HEK293T (cell line): ENCODE results near the gene ICA1.

Experiments
- CTCF ChIA-PET: fragments of 350-600 bp; formaldehyde crosslinking; extraction: SDS; loops from one replicate; lab custom pipeline; 2021; ENCODE audit warnings: antibody characterized with exemption, inconsistent platforms; lab: Yijun Ruan, JAX
- POLR2A ChIA-PET: fragments of 350-600 bp; formaldehyde crosslinking; extraction: SDS; loops from one replicate; lab custom pipeline; 2020; ENCODE audit warnings: antibody characterized with exemption, inconsistent platforms; lab: Yijun Ruan, JAX
- DNase-seq: peaks from one replicate; pipeline ENCODE4 v3.0.0; 2012; ENCODE audit warnings: mixed read lengths; ENCODE audit errors: extremely low spot score
- ARNT ChIP-seq: fragments of 450-650 bp; IDR thresholded peaks from 2 replicates; pipeline ENCODE4 v1.6.1; 2017; ENCODE audit warnings: mild to moderate bottlenecking
- BHLHE40 ChIP-seq: fragments of 450-650 bp; IDR thresholded peaks from 2 replicates; pipeline ENCODE4 v1.6.1; 2016; ENCODE audit warnings: mild to moderate bottlenecking, moderate library complexity, borderline replicate concordance
- CTBP1 ChIP-seq: fragments of 450-650 bp; IDR thresholded peaks from 2 replicates; pipeline ENCODE4 v1.6.1; 2016; ENCODE audit warnings: borderline replicate concordance
- ELF4 ChIP-seq: fragments of 450-650 bp; IDR thresholded peaks from 2 replicates; pipeline ENCODE4 v1.6.1; 2017; ENCODE audit warnings: antibody characterized with exemption
- FOXA1 ChIP-seq: fragments of 450-650 bp; IDR thresholded peaks from 2 replicates; pipeline ENCODE4 v1.6.1; 2016; ENCODE audit warnings: mild to moderate bottlenecking
- FOXK2 ChIP-seq: fragments of 450-650 bp; IDR thresholded peaks from 2 replicates; pipeline ENCODE4 v1.6.1; 2016; ENCODE audit warnings: mild to moderate bottlenecking
- FOXM1 ChIP-seq: fragments of 450-650 bp; IDR thresholded peaks from 2 replicates; pipeline ENCODE4 v1.6.1; 2017; ENCODE audit warnings: mild to moderate bottlenecking, borderline replicate concordance
- HDGF ChIP-seq: fragments of 450-650 bp; IDR thresholded peaks from 2 replicates; pipeline ENCODE4 v1.6.1; 2017; ENCODE audit warnings: antibody characterized with exemption, borderline replicate concordance
- L3MBTL2 ChIP-seq: fragments of 450-650 bp; conservative IDR thresholded peaks from 2 replicates; pipeline ENCODE4 v1.6.1; 2016; ENCODE audit warnings: mild to moderate bottlenecking
- LEF1 ChIP-seq: fragments of 450-650 bp; IDR thresholded peaks from 2 replicates; pipeline ENCODE4 v1.6.1; 2017; ENCODE audit warnings: mild to moderate bottlenecking, borderline replicate concordance
- NFRKB ChIP-seq: fragments of 450-650 bp; IDR thresholded peaks from 2 replicates; pipeline ENCODE4 v1.6.1; 2016; ENCODE audit warnings: mild to moderate bottlenecking, moderate library complexity
- SP1 ChIP-seq: fragments of 450-650 bp; IDR thresholded peaks from 2 replicates; pipeline ENCODE4 v1.6.1; 2017
- SUZ12 ChIP-seq: fragments of 450-650 bp; IDR thresholded peaks from 2 replicates; pipeline ENCODE4 v1.6.1; 2016; ENCODE audit warnings: mild to moderate bottlenecking
- TARDBP ChIP-seq: fragments of 450-650 bp; IDR thresholded peaks from 2 replicates; pipeline ENCODE4 v1.6.1; 2016
- ZNF384 ChIP-seq: fragments of 450-650 bp; IDR thresholded peaks from 2 replicates; pipeline ENCODE4 v1.6.1; 2016
- TF ChIP-seq, protein P1 (sequence below): fragments of 450-650 bp; IDR thresholded peaks from 2 replicates; pipeline ENCODE4 v1.6.1; 2016

ICA1 gene

DNA sequence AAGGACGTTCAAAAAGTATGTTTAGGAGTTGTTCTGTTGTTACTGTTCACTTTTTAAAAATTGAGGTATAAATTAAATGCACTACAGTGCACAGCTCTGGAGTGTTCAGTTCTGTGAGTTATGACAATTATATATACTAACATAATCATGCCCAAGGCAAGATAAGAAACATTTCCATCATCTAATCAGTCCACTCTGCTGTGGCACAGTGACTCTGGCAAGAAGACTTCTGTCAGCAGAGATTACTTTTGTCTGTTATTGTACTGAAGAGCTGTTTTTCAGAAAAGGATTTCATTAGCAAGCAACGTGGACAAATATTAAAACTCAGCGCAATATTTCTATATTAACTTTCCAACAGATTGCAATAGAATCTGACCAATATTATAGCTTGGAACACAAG, 32.0 kb downstream of the ICA1 start:
- ChIA-PET CTCF (no interaction called here), POLR2A (no interaction called here)
- no peak for DNase-seq
- TF ChIP-seq BHLHE40 (no peak), ELF4 (no peak), LEF1 (no peak), ZNF384 (no peak), SUZ12 (no peak), HDGF (no peak), CTBP1 (no peak), FOXK2 (no peak), SP1 (no peak), L3MBTL2 (no peak), FOXA1 (no peak), ARNT (no peak), NFRKB (no peak)
- TF ChIP-seq, protein P1, sequence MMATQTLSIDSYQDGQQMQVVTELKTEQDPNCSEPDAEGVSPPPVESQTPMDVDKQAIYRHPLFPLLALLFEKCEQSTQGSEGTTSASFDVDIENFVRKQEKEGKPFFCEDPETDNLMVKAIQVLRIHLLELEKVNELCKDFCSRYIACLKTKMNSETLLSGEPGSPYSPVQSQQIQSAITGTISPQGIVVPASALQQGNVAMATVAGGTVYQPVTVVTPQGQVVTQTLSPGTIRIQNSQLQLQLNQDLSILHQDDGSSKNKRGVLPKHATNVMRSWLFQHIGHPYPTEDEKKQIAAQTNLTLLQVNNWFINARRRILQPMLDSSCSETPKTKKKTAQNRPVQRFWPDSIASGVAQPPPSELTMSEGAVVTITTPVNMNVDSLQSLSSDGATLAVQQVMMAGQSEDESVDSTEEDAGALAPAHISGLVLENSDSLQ = no peak

DNA sequence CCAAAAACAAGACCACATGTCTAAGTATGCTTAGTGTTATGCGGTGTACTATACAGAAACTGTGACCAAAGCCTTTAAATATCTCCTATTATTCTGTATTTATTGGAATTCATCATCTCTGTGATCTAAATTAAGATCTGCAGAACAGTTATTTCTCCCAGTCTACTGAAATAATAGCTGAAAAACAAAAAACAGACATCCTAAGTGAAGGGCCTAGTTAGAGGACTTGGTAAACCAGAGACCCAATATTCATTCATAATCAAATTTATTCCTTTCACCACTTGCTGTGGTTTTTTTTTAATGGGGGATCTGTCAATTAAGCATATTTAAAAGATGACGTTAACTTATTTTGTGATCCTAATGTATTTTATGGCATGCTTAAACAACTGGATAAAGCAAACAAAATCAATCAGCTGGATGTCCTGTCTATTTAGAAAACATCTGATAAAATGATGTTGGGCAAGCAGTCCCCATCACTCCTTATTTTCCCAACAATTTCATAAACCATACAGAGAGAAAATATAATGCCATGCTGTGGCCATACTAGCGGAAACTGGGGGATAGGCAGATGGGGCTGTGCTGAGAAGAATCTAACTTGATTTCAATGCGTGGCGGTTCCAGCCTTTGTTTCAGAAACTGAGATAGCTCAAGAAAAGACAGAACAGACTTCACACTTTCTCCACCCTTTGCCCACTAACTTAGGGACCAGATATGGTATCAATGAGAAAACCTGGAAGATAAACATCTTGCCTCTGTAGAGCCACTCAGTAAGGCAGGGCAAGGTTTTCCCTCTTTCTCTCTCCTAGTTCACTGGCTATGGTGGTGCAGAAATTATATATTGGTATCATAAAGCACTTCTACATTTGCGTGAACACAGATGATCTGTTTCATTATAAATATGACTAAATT, 32.9 kb downstream of the ICA1 start:
- CTCF ChIA-PET = interaction anchor here (0.5 kb wide), 1 partner anchor 37 kb away, joined by 3 read pairs; no protein-coding TSS in a partner anchor

DNA sequence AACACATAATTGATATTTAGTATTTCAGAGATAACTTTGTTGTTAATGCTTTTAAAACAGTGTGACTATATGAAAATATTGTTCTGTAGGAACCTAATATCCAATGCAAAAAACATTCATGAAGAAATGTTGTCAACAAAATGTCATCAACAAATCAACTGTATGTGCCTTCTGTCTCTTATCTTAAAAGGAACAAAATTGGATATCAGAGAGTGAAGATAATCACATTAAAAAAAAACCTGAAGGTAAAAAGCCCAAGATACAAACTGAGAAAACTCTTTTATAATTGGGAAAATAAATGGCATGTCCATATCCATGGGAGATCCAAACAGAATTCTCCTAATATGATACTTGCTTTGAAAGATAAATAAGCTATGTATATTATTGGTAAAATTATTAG, 33.9 kb downstream of the ICA1 start:
- ChIA-PET CTCF (no interaction called here), POLR2A (no interaction called here)
- TF ChIP-seq ARNT (no peak), L3MBTL2 (no peak), NFRKB (no peak), SP1 (no peak), FOXK2 (no peak), CTBP1 (no peak), SUZ12 (no peak), FOXA1 (no peak), LEF1 (no peak), BHLHE40 (no peak), FOXM1 (no peak), HDGF (no peak), ZNF384 (no peak), TARDBP (no peak), ELF4 (no peak)
- TF ChIP-seq, protein P1 = no peak
- DNase-seq = no peak

More for the DNA sequence above, 32.9 kb downstream of the ICA1 start:
- POLR2A ChIA-PET = no interaction called here
- no peak for TF ChIP-seq FOXM1
- no peak for TF ChIP-seq TARDBP
- no peak for TF ChIP-seq FOXK2
- no peak for TF ChIP-seq NFRKB
- no peak for TF ChIP-seq HDGF
- TF ChIP-seq L3MBTL2 = no peak
- no peak for TF ChIP-seq ZNF384
- no peak for TF ChIP-seq SUZ12
- no peak for TF ChIP-seq ELF4
- DNase-seq = no peak

DNA sequence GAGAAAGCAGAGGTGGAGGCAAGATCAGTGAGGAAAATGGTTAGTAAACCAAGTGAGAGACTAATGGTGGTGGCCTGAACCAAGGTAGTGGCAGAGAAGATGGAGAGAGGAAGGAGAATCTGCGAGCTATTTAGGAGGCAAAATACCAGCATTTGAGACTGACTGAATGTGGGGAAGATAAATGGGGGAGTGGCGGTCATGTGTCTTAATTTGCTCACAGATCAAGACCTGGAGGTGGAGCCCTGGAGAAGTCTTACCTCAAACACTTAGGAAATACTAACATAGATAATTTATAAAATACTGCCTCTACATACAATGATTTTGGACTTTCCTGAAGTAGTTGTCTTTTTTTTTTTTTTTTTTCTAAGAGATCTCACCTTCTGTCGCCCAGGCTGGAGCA, 34.7 kb downstream of the ICA1 start:
- TF ChIP-seq ZNF384 (no peak), FOXM1 (no peak), SUZ12 (no peak), BHLHE40 (no peak), ELF4 (no peak), CTBP1 (no peak), FOXA1 (no peak), FOXK2 (no peak), SP1 (no peak)
- TF ChIP-seq, protein P1 = no peak
- POLR2A ChIA-PET = no interaction called here
- CTCF ChIA-PET = no interaction called here
- DNase-seq = no peak

DNA sequence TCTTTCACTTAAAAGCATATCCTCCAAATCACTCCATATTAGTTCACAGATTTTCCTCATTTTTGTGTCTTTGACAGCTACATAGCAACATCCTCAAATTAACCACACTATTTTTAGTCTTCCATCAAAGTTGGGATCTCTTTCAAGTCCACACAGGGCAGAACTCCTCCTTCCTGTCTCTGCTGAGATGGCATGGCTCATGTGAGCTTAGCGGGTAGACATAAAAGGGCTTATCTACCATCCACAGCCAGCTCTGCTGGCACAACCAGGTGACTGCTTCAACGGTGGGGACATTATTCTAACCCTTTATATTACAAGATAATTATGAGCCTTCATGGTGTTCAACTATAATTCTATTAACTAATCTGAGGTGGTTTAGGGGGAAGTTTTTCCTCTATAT, 35.5 kb downstream of the ICA1 start:
- CTCF ChIA-PET = interaction anchor here (1.0 kb wide), 1 partner anchor 803 kb away, joined by 3 read pairs; no protein-coding TSS in a partner anchor
- TF ChIP-seq LEF1 (no peak), BHLHE40 (no peak), HDGF (no peak), FOXA1 (no peak), ELF4 (no peak), TARDBP (no peak), SP1 (no peak), ARNT (no peak), NFRKB (no peak), FOXK2 (no peak), FOXM1 (no peak)
- TF ChIP-seq, protein P1 = no peak

More for the DNA sequence above, 35.5 kb downstream of the ICA1 start:
- POLR2A ChIA-PET = no interaction called here
- no peak for DNase-seq
